Lower leg skin (tissue), 3 donors: Measurements from ENCODE around the gene SLC2A6.

Experiments
- CTCF ChIP-seq, 3 donors: fragments of 450-650 bp; IDR thresholded peaks; one replicate each; pipeline ENCODE4 v1.5.1; 2016; ENCODE audit warnings: antibody characterized with exemption in 3 of 3, mild to moderate bottlenecking in 3 of 3, moderate library complexity in 2 of 3
- POLR2A ChIP-seq, 2 donors: fragments of 450-650 bp; IDR thresholded peaks; one replicate each; pipeline ENCODE4 v1.6.1; 2016 to 2017; ENCODE audit warnings: antibody characterized with exemption in 2 of 2, mild to moderate bottlenecking in 1 of 2, moderate library complexity in 1 of 2

DNA sequence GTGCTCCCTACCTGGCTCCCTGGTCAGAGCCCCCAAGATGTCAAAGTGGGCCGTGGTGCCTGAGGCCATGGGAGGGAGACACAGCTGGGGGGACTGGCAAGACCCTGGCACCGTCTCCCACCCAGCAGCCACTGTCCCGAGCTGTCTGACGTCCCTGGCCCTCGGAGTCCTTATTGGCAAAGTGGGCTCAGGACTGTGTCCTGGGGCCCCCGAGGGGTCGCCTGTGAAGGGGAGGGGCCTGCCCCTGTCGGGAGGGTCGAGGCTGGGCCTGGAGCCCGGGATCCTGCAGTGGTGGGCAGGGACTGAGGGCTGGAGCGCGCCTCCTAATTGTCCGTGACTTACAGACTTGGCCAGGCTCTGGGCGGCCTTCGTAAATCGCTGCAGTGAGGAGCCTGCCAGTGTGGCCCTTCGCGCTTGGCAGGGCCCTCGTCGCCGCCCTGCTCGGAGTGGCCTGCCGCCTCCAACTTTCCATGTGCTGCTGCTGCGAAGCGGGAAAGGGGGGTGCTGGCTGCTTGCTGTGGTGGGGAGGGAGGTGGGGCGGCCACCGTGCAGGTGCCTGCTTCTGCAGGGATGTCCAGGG, 32.1 kb upstream of the SLC2A6 start:
- no peak for TF ChIP-seq POLR2A (IDR thresholded peaks at IDR 0.05)
- TF ChIP-seq CTCF (IDR thresholded peaks at IDR 0.05): no peak
